Nephron (organoid): ENCODE data around the gene AVP.
"Not testable (repeated sequence)": the region's sequence is repeated elsewhere in the genome, so short reads cannot be mapped to it uniquely, and the experiment has no call there.

ENCODE experiments used
- H3K27ac Mint-ChIP-seq, 3 experiments: 2 replicates each; pipeline ENCODE4 v1.8.0; 2020; ENCODE audit warnings: mixed read lengths in 3 of 3, mild to moderate bottlenecking in 2 of 3, moderate library complexity in 1 of 3
- H3K27me3 Mint-ChIP-seq: 2 replicates; pipeline ENCODE4 v1.8.0; 2021; ENCODE audit warnings: low read depth, mild to moderate bottlenecking, moderate library complexity, mixed read lengths
- H3K36me3 Mint-ChIP-seq: 2 replicates; pipeline ENCODE4 v1.8.0; 2020; ENCODE audit warnings: low read depth, mixed read lengths
- H3K4me1 Mint-ChIP-seq: 2 replicates; pipeline ENCODE4 v1.8.0; 2020; ENCODE audit warnings: mixed read lengths
- H3K4me3 Mint-ChIP-seq, 3 experiments: 2 replicates each; pipeline ENCODE4 v1.8.0; 2020; ENCODE audit warnings: mild to moderate bottlenecking in 3 of 3, mixed read lengths in 3 of 3, moderate library complexity in 2 of 3
- H3K9me3 Mint-ChIP-seq: 2 replicates; pipeline ENCODE4 v1.8.0; 2020; ENCODE audit warnings: mixed read lengths
- CTCF ChIP-seq, 3 experiments: fragments of 200-600 bp; sonication (generic); IDR thresholded peaks; one replicate each; pipeline ENCODE4 v1.5.0; 2021; ENCODE audit warnings: antibody characterized with exemption in 3 of 3; ENCODE audit not compliant: unreplicated experiment in 3 of 3

AVP gene

GRCh38 chr20:3068075-3068474 is 16.4 kb downstream of the AVP start:
- TF ChIP-seq CTCF (IDR thresholded peaks at IDR 0.05; ENCODE audit: unreplicated experiment in 3 of 3), result no peak
- H3K4me1 Mint-ChIP-seq, result no peaks in the 10 kb centered on the region
- H3K9me3 Mint-ChIP-seq, result no peaks in the 10 kb centered on the region
- H3K27me3 Mint-ChIP-seq, result peaks cover 40% of the 10 kb centered on the region
- H3K36me3 Mint-ChIP-seq, result no peaks in the 10 kb centered on the region
- H3K4me3 Mint-ChIP-seq, result no peak overlapping the region
- no peak overlapping the region for H3K27ac Mint-ChIP-seq

- H3K27me3 Mint-ChIP-seq, result peaks cover 33% of the 10 kb centered on the region
- no peak overlapping the region for H3K27ac Mint-ChIP-seq
- H3K4me1 Mint-ChIP-seq, result no peaks in the 10 kb centered on the region
- H3K36me3 Mint-ChIP-seq, result no peaks in the 10 kb centered on the region
- no peak overlapping the region for H3K4me3 Mint-ChIP-seq
- no peaks in the 10 kb centered on the region for H3K9me3 Mint-ChIP-seq
- TF ChIP-seq CTCF (IDR thresholded peaks at IDR 0.05; ENCODE audit: unreplicated experiment in 3 of 3), result no peak
Measured at GRCh38 chr20:3067139-3068014, 17.1 kb downstream of the AVP start.

GRCh38 chr20:3064119-3064518 is 20.4 kb downstream of the AVP start:
- not testable (repeated sequence) for H3K27ac Mint-ChIP-seq

GRCh38 chr20:3059489-3059888 is 25.0 kb downstream of the AVP start:
- Mint-ChIP-seq H3K4me1 (no peaks in the 10 kb centered on the region), H3K9me3 (no peaks in the 10 kb centered on the region), H3K36me3 (no peaks in the 10 kb centered on the region), H3K27me3 (peaks cover 13% of the 10 kb centered on the region), H3K27ac (no peak overlapping the region), H3K4me3 (no peak overlapping the region)
- TF ChIP-seq CTCF (IDR thresholded peaks at IDR 0.05; ENCODE audit: unreplicated experiment in 3 of 3), result no peak

More at GRCh38 chr20:3064119-3064518, 20.4 kb downstream of the AVP start:
- peaks cover 20% of the 10 kb centered on the region for H3K27me3 Mint-ChIP-seq
- not testable (repeated sequence) for H3K4me3 Mint-ChIP-seq, H3K36me3 Mint-ChIP-seq, H3K4me1 Mint-ChIP-seq, H3K9me3 Mint-ChIP-seq

- H3K27me3 Mint-ChIP-seq, result no peaks in the 10 kb centered on the region
Measured at GRCh38 chr20:3051385-3052019, 33.0 kb downstream of the AVP start.

More at GRCh38 chr20:3051385-3052019, 33.0 kb downstream of the AVP start:
- no peak overlapping the region for H3K27ac Mint-ChIP-seq
- peaks cover 26% of the 10 kb centered on the region for H3K36me3 Mint-ChIP-seq
- no peak overlapping the region for H3K4me3 Mint-ChIP-seq
- no peak for TF ChIP-seq CTCF (IDR thresholded peaks at IDR 0.05; ENCODE audit: unreplicated experiment in 3 of 3)
- H3K4me1 Mint-ChIP-seq, result peaks cover 6% of the 10 kb centered on the region
- H3K9me3 Mint-ChIP-seq, result no peaks in the 10 kb centered on the region
